ENCODE data around the gene TMEM150C.

Gene TMEM150C

GRCh38 chr4:82450966-82451755 is 110.6 kb downstream of the TMEM150C start:
- TF ChIP-seq POLR2A (IDR thresholded peaks at IDR 0.05; ENCODE audit: extremely low read depth, insufficient read length) (no peak), MYC (IDR thresholded peaks at IDR 0.05; ENCODE audit: low read depth, low read length) (no peak), MAX (IDR thresholded peaks at IDR 0.05; ENCODE audit: low read depth, low read length) (no peak), CTCF (IDR thresholded peaks at IDR 0.05; ENCODE audit: low read depth, low read length) (no peak)
- no peak for DNase-seq (ENCODE audit: low read depth)
- no peak overlapping the region for H3K4me3 ChIP-seq (ENCODE audit: low read depth, low read length)

- no peak for TF ChIP-seq POLR2A (IDR thresholded peaks at IDR 0.05; ENCODE audit: extremely low read depth, insufficient read length)
- TF ChIP-seq MAX (IDR thresholded peaks at IDR 0.05; ENCODE audit: low read depth, low read length): no peak
- no peak for TF ChIP-seq MYC (IDR thresholded peaks at IDR 0.05; ENCODE audit: low read depth, low read length)
- TF ChIP-seq CTCF (IDR thresholded peaks at IDR 0.05; ENCODE audit: low read depth, low read length): no peak
- H3K4me3 ChIP-seq (ENCODE audit: low read depth, low read length): no peak overlapping the region
- no peak for DNase-seq (ENCODE audit: low read depth)
These were observed 113.9 kb downstream of the TMEM150C start for GRCh38 chr4:82447886-82448285.

GRCh38 chr4:82439088-82439487 is 122.7 kb downstream of the TMEM150C start:
- no peak for TF ChIP-seq MYC (IDR thresholded peaks at IDR 0.05; ENCODE audit: low read depth, low read length)
- no peak for DNase-seq (ENCODE audit: low read depth)
- H3K4me3 ChIP-seq (ENCODE audit: low read depth, low read length): no peak overlapping the region

GRCh38 chr4:82437285-82438005 is 124.3 kb downstream of the TMEM150C start:
- TF ChIP-seq MAX (IDR thresholded peaks at IDR 0.05; ENCODE audit: low read depth, low read length) (no peak), CTCF (IDR thresholded peaks at IDR 0.05; ENCODE audit: low read depth, low read length) (no peak), MYC (IDR thresholded peaks at IDR 0.05; ENCODE audit: low read depth, low read length) (no peak)
- H3K4me3 ChIP-seq (ENCODE audit: low read depth, low read length): no peak overlapping the region
- no peak for DNase-seq (ENCODE audit: low read depth)

GRCh38 chr4:82436780-82437179 is 125.0 kb downstream of the TMEM150C start:
- no peak for DNase-seq (ENCODE audit: low read depth)
- TF ChIP-seq MAX (IDR thresholded peaks at IDR 0.05; ENCODE audit: low read depth, low read length) (no peak), MYC (IDR thresholded peaks at IDR 0.05; ENCODE audit: low read depth, low read length) (no peak), CTCF (IDR thresholded peaks at IDR 0.05; ENCODE audit: low read depth, low read length) (no peak), POLR2A (IDR thresholded peaks at IDR 0.05; ENCODE audit: extremely low read depth, insufficient read length) (no peak)
- H3K4me3 ChIP-seq (ENCODE audit: low read depth, low read length): no peak overlapping the region

- H3K4me3 ChIP-seq (ENCODE audit: low read depth, low read length): no peak overlapping the region
- no peak for TF ChIP-seq MYC (IDR thresholded peaks at IDR 0.05; ENCODE audit: low read depth, low read length)
- no peak for TF ChIP-seq MAX (IDR thresholded peaks at IDR 0.05; ENCODE audit: low read depth, low read length)
- no peak for TF ChIP-seq POLR2A (IDR thresholded peaks at IDR 0.05; ENCODE audit: extremely low read depth, insufficient read length)
- TF ChIP-seq CTCF (IDR thresholded peaks at IDR 0.05; ENCODE audit: low read depth, low read length): no peak
- no peak for DNase-seq (ENCODE audit: low read depth)
These were observed 125.7 kb downstream of the TMEM150C start for GRCh38 chr4:82436130-82436529.

Measured in NB4 (cell line).